Left cardiac atrium (tissue), 4 donors: Measurements from ENCODE around the gene OCA2. TPM values are rescaled to one million over a fixed set of nuclear protein-coding genes. Genes with fewer than 3 reads are reported as not detected.
"Not testable (repeated sequence)": the region's sequence is repeated elsewhere in the genome, so short reads cannot be mapped to it uniquely, and the experiment has no call there.

ENCODE experiments used
- ATAC-seq, 2 donors: fragments of 200-7000 bp; cut with Tn5 transposase; one replicate each; pipeline ENCODE4 v1.9.1; 2020; ENCODE audit warnings: mild to moderate bottlenecking in 2 of 2, moderate library complexity in 2 of 2
- DNase-seq: peaks from one replicate; pipeline ENCODE4 v3.0.0-alpha.2; 2020
- intact Hi-C, 2 donors: fragments of 100-400 bp; cut with DNase I; formaldehyde crosslinking; loops; one replicate each; pipeline versions ENCODE4 v1.14.1 to v1.15.1; 2022 to 2023
- total RNA-seq, 2 donors: library from RNA; stranded (reverse); fragmentation: NEBNext Ultra II Directional; extraction: Animal tissue kit (Norgen Biotek cat#: 25700); gene quantifications; one replicate each; pipeline ENCODE4 v1.2.1, GENCODE V29; 2021
- donor health status: DM: no; HTN: yes; CAD: no.
- donor health status: DM: no; HTN: yes; CAD: no; lungs with severe emphysema.
- donor health status: DM: yes; HTN: yes; CAD: no.
- donor health status: Dilated cardiomyopathy.

Gene OCA2
- total RNA-seq, 2 donors from 2014 or later, result 0.09 TPM; not detected in 1

- ATAC-seq, result no peak
- DNase-seq, result no peak
- intact Hi-C loops, result no loop called here
Measured at GRCh38 chr15:27782125-27782524, 317.0 kb downstream of the OCA2 start.

- DNase-seq, result no peak
- intact Hi-C loops, result no loop called here
- no peak for ATAC-seq
Measured at GRCh38 chr15:27776501-27776900, 322.6 kb downstream of the OCA2 start.

GRCh38 chr15:27774638-27775037, 324.5 kb downstream of the OCA2 start:
- no peak for ATAC-seq
- intact Hi-C loops, result no loop called here

GRCh38 chr15:27774191-27774590, 324.9 kb downstream of the OCA2 start:
- no peak for DNase-seq
- no peak for ATAC-seq
- intact Hi-C loops, result no loop called here

More at GRCh38 chr15:27774638-27775037, 324.5 kb downstream of the OCA2 start:
- no peak for DNase-seq

GRCh38 chr15:27771892-27772291, 327.2 kb downstream of the OCA2 start:
- intact Hi-C loops, result no loop called here
- no peak for DNase-seq
- ATAC-seq, result no peak

- ATAC-seq (no peak), DNase-seq (no peak)
- intact Hi-C loops, result no loop called here
Measured at GRCh38 chr15:27770769-27771554, 328.2 kb downstream of the OCA2 start.

GRCh38 chr15:27770086-27770607, 329.0 kb downstream of the OCA2 start:
- DNase-seq (no peak), ATAC-seq (no peak)
- intact Hi-C loops, result no loop called here

- no peak for DNase-seq
Measured at GRCh38 chr15:27769652-27770051, 329.5 kb downstream of the OCA2 start.

GRCh38 chr15:27768732-27769475, 330.2 kb downstream of the OCA2 start:
- ATAC-seq (no peak), DNase-seq (no peak)
- intact Hi-C loops, result no loop called here

More at GRCh38 chr15:27769652-27770051, 329.5 kb downstream of the OCA2 start:
- ATAC-seq, result no peak
- intact Hi-C loops, result no loop called here

GRCh38 chr15:27767918-27768640, 331.0 kb downstream of the OCA2 start:
- DNase-seq, result no peak
- ATAC-seq, result no peak
- intact Hi-C loops, result no loop called here

- ATAC-seq, DNase-seq, intact Hi-C loops: not testable (repeated sequence)
Measured at GRCh38 chr15:27767430-27767829, 331.7 kb downstream of the OCA2 start.

- DNase-seq, result no peak
- intact Hi-C loops, result no loop called here
- ATAC-seq, result no peak
Measured at GRCh38 chr15:27764339-27764738, 334.8 kb downstream of the OCA2 start.

- intact Hi-C loops, result no loop called here
- ATAC-seq (no peak), DNase-seq (no peak)
Measured at GRCh38 chr15:27763514-27763913, 335.6 kb downstream of the OCA2 start.

- intact Hi-C loops, result no loop called here
- DNase-seq (no peak), ATAC-seq (no peak)
Measured at GRCh38 chr15:27762471-27762870, 336.6 kb downstream of the OCA2 start.

GRCh38 chr15:27757052-27757451, 342.1 kb downstream of the OCA2 start:
- intact Hi-C loops, result no loop called here
- no peak for DNase-seq
- no peak for ATAC-seq

- intact Hi-C loops, result no loop called here
- DNase-seq (no peak), ATAC-seq (no peak)
Measured at GRCh38 chr15:27752691-27753090, 346.4 kb downstream of the OCA2 start.

- intact Hi-C loops, result no loop called here
- ATAC-seq (no peak), DNase-seq (no peak)
Measured at GRCh38 chr15:27747997-27748396, 351.1 kb downstream of the OCA2 start.

GRCh38 chr15:27746401-27746955, 352.6 kb downstream of the OCA2 start:
- ATAC-seq (no peak), DNase-seq (no peak)
- intact Hi-C loops, result no loop called here

- DNase-seq, result no peak
- ATAC-seq, result no peak
- intact Hi-C loops, result no loop called here
Measured at GRCh38 chr15:27744641-27745040, 354.5 kb downstream of the OCA2 start.
